ENCODE data around the gene FAM110D.

The FAM110D gene

DNA sequence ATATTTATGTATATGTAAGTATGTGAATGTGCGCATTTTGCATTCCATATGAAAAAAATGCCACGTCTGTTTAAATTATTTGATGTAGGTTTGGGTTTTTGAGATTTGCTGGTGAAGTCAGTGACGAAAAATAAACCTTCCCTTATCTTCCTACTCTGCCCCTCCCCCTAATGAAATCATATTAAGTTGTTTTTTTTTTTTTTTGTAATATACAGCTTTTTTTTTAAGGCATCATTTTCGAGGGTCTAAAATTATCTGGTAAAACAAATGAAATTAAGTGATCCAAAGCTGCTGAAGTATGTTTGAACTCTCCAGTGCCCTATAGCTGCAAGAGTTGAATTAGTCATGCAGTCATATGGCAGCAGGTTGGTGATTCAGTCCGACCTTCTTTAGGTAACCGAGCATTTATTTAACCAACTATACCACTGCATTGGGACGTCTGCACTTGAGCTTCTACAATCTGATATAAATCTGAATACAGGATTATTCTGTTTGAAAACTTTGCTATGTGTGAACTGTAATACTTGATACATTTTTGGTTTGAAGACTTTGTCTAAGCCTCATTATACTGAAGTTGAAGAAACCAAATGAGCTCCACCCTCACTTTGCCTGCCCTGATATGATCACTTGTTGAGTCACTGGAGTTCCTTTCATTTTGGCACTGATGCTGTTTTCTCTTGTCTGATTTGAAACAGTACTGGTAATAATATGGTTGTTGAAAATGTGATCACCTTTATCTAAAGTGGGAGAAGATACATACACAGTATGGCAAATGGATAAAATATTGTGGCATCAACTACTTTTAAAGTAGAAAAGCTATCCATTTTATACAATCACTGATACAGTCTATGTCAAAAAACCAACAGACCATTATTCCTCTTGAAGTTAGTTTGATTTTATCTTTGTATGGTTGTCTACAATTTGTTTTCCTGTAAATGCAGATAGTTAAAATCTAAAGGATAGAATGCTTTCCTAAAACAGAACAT lies 35.6 kb upstream of the FAM110D start:
- H3K4me3 ChIP-seq (ENCODE audit: low read length) = no peak overlapping the region
- H3K36me3 ChIP-seq (ENCODE audit: control insufficient read depth, low read depth, low read length) = peaks cover 4% of the 10 kb centered on the region
- no peaks in the 10 kb centered on the region for H3K9me3 ChIP-seq (ENCODE audit: control insufficient read depth, low read depth, low read length)
- H3K4me1 ChIP-seq (ENCODE audit: control insufficient read depth, low read depth, low read length) = no peaks in the 10 kb centered on the region
- H3K9ac ChIP-seq (ENCODE audit: low read length) = no peak overlapping the region
- H3K27me3 ChIP-seq (ENCODE audit: control insufficient read depth, insufficient read depth, low read length) = no peaks in the 10 kb centered on the region
- H3K27ac ChIP-seq (ENCODE audit: low read length) = no peak overlapping the region

DNA sequence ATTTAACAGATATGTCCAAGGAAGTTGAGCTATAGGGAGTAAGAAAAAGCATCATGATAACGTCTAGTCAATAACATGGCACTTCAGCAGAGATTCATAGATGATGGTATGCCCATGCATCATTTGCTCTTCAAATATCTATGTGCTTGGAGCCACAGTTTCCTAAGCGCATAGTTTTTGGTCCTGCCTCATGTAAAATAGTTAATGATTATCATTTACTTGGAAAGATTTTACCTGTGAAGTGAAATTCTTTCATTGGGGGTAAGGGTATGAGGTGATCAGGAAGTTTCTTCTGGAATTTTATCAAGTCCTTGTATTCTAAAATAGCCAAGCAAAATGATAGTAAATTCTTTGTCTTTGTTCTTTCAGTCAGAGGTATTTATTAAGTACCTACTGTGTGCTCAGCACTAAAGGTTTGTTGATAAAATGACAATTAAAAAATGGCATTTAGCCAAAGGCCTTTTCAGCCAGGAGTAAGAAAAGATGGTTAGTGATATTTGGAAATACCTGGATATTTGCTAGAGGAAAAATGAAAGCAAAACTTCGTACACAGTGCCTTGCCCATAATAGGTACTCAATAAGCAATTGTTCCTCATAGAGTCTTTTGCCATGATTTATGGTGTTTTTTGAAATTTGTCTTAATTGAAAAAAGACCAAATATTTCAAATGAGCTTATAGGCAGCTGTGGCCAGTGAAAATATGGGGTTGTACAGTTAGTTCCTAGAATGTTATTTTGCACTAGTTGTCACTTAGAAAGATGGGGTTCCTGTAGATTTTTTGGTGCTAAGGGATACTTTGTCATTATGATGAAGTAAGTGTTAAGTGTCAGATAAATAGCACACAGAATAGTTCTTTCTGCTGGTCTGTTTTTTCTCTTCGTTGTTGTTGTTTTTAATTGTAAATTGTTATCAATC lies 34.2 kb upstream of the FAM110D start:
- Histone ChIP-seq H3K36me3 (ENCODE audit: control insufficient read depth, low read depth, low read length) (peaks cover 4% of the 10 kb centered on the region), H3K9ac (ENCODE audit: low read length) (no peak overlapping the region)

DNA sequence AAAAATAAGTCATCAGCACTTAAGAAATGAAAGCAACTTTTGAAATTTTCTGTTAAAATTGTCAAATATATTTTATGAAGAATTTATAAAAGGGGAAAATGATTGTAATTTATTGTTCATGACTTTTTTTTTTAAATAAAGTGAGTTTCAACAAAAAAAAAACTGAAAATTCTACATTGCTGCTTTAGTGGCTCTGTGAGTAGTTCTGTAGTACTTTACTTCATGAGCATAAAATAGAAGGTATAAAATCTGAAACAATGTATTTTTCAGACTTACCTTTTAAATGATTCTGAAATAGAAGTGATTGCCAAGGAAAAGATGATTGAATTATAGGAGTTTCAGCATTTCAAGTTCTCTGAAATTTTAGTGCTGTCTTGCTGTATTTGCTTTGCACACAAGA lies 33.5 kb upstream of the FAM110D start:
- H3K27ac ChIP-seq (ENCODE audit: low read length) = no peak overlapping the region
- H3K9me3 ChIP-seq (ENCODE audit: control insufficient read depth, low read depth, low read length) = no peaks in the 10 kb centered on the region
- H3K27me3 ChIP-seq (ENCODE audit: control insufficient read depth, insufficient read depth, low read length) = no peaks in the 10 kb centered on the region
- H3K36me3 ChIP-seq (ENCODE audit: control insufficient read depth, low read depth, low read length) = peaks cover 4% of the 10 kb centered on the region
- no peak overlapping the region for H3K9ac ChIP-seq (ENCODE audit: low read length)
- no peak overlapping the region for H3K4me3 ChIP-seq (ENCODE audit: low read length)
- no peaks in the 10 kb centered on the region for H3K4me1 ChIP-seq (ENCODE audit: control insufficient read depth, low read depth, low read length)

More for the DNA sequence above, 34.2 kb upstream of the FAM110D start:
- H3K27ac ChIP-seq (ENCODE audit: low read length) = no peak overlapping the region
- no peaks in the 10 kb centered on the region for H3K9me3 ChIP-seq (ENCODE audit: control insufficient read depth, low read depth, low read length)
- H3K27me3 ChIP-seq (ENCODE audit: control insufficient read depth, insufficient read depth, low read length) = no peaks in the 10 kb centered on the region
- H3K4me3 ChIP-seq (ENCODE audit: low read length) = no peak overlapping the region
- no peaks in the 10 kb centered on the region for H3K4me1 ChIP-seq (ENCODE audit: control insufficient read depth, low read depth, low read length)

DNA sequence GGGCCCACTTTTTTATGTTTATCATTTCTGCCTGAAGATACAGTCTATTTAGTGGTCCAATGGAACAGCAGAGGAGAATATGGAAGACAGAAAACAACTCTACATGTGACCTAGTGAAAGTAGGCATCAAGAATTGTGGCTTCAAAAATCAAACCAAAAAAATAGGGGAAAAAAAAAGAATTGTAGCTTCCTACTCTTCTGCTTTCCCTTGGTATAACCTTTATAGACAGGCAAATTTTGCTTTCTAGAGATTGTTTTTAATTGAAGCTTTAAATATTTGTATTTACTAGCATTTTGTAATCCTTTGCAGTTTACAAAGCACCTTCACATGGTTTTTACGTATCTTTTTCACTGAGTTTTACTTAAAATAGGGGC lies 32.9 kb upstream of the FAM110D start:
- Histone ChIP-seq H3K9ac (ENCODE audit: low read length) (no peak overlapping the region), H3K36me3 (ENCODE audit: control insufficient read depth, low read depth, low read length) (peaks cover 4% of the 10 kb centered on the region), H3K27ac (ENCODE audit: low read length) (no peak overlapping the region), H3K9me3 (ENCODE audit: control insufficient read depth, low read depth, low read length) (no peaks in the 10 kb centered on the region), H3K27me3 (ENCODE audit: control insufficient read depth, insufficient read depth, low read length) (no peaks in the 10 kb centered on the region), H3K4me1 (ENCODE audit: control insufficient read depth, low read depth, low read length) (no peaks in the 10 kb centered on the region), H3K4me3 (ENCODE audit: low read length) (no peak overlapping the region)

DNA sequence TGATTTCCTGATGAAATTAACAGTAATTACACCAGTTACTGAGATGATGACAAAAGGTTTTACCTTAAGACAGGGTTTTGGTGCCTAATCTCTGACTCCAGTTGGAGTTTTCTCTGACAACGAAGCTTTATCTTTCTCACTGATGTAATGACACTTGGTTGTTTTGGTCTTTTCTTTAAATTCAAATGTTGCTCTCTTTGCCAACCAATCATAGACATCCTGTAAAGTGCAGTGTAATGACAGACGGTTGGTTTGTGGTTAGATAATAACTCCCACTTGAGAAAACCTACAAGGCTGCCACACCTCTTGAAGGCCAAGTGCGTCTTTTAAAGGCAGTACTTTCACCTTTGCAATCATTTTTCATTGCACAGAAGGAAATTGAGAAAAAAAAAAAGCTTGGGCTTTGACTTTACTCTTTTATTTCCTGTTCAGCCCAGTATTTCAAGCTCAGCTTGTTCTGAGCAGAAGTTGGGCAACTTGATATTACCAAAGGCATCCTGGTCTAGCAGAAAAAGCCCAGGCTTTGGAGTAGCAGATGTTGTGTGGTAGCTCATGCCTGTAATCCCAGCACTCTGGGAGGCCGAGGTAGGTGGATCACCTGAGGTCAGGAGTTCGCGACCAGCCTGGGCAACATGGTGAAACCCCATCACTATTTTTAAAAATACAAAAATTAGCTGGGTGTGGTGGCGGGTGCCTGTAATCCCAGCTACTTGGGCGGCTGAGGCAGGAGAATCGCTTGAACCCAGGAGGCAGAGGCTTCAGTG lies 32.4 kb upstream of the FAM110D start:
- no peak overlapping the region for H3K9ac ChIP-seq (ENCODE audit: low read length)
- no peak overlapping the region for H3K27ac ChIP-seq (ENCODE audit: low read length)
- H3K4me1 ChIP-seq (ENCODE audit: control insufficient read depth, low read depth, low read length) = no peaks in the 10 kb centered on the region
- no peak overlapping the region for H3K4me3 ChIP-seq (ENCODE audit: low read length)
- H3K9me3 ChIP-seq (ENCODE audit: control insufficient read depth, low read depth, low read length) = no peaks in the 10 kb centered on the region
- no peaks in the 10 kb centered on the region for H3K27me3 ChIP-seq (ENCODE audit: control insufficient read depth, insufficient read depth, low read length)
- peaks cover 4% of the 10 kb centered on the region for H3K36me3 ChIP-seq (ENCODE audit: control insufficient read depth, low read depth, low read length)

DNA sequence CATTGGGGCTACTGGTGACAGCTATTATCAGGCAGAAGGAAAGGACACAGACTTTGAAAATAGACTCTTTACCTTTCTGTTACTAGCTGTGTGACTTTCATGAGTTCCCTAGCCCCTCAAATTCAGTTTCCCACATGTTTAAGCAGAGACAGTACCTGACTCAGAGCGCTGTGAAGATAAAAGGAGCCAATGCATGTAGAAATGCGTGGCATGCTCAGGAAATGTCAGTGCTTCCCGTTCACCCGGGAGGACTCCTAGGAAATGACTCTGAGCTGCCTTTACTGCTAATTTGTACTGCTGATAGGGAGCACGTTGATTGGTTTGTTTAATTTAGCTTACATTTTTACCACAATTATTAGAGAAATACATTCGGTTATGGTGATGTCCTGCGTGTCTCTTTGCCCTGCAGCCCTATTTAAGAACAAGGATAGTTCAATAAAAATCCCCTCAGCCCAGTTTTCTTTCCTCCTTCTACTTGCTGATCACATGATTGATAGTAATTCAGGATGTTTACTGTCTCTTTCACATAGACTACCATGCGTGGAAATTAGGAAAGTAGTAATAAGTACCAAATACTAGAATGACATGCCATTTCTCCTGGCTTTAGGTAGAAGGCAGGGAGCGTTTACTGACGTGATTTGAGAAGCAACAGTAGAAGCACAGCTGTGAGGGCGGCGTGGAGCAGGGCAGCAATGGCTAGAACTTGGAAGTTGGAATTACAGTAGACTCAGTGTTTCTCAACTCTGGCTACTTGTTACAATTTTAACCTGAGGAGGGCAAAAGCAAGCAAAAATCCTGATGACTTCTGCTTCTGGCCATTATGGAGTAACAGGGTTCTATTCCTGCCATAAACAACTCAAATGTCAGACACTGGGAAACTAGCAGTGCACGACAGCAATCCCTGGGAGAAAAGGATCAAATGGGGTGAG lies 31.4 kb upstream of the FAM110D start:
- Histone ChIP-seq H3K27ac (ENCODE audit: low read length) (no peak overlapping the region), H3K4me1 (ENCODE audit: control insufficient read depth, low read depth, low read length) (no peaks in the 10 kb centered on the region), H3K9me3 (ENCODE audit: control insufficient read depth, low read depth, low read length) (no peaks in the 10 kb centered on the region), H3K36me3 (ENCODE audit: control insufficient read depth, low read depth, low read length) (peaks cover 1% of the 10 kb centered on the region), H3K9ac (ENCODE audit: low read length) (no peak overlapping the region), H3K4me3 (ENCODE audit: low read length) (no peak overlapping the region), H3K27me3 (ENCODE audit: control insufficient read depth, insufficient read depth, low read length) (no peaks in the 10 kb centered on the region)

DNA sequence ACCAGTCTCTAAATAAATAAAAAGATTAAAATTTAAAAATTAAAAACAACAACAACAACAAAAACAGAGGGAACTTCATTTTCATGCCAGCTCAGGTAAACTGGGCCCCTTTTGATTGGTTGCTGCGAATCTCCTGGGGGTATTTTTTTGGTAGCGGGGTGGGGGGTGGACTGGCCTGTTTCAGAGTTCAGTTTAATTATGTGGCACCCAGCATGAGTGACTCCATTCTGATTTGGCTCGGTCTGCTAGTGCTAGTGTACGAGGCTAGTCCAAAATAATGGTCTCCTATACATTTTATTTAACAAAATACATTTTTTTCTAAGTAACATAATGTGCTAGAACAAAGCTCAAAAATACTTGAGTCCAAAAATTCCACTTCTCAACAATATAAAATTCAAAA lies 29.1 kb upstream of the FAM110D start:
- H3K4me3 ChIP-seq (ENCODE audit: low read length) = no peak overlapping the region
- H3K4me1 ChIP-seq (ENCODE audit: control insufficient read depth, low read depth, low read length) = no peaks in the 10 kb centered on the region
- H3K9me3 ChIP-seq (ENCODE audit: control insufficient read depth, low read depth, low read length) = no peaks in the 10 kb centered on the region
- H3K9ac ChIP-seq (ENCODE audit: low read length) = no peak overlapping the region
- H3K36me3 ChIP-seq (ENCODE audit: control insufficient read depth, low read depth, low read length) = no peaks in the 10 kb centered on the region
- H3K27ac ChIP-seq (ENCODE audit: low read length) = no peak overlapping the region
- no peaks in the 10 kb centered on the region for H3K27me3 ChIP-seq (ENCODE audit: control insufficient read depth, insufficient read depth, low read length)

DNA sequence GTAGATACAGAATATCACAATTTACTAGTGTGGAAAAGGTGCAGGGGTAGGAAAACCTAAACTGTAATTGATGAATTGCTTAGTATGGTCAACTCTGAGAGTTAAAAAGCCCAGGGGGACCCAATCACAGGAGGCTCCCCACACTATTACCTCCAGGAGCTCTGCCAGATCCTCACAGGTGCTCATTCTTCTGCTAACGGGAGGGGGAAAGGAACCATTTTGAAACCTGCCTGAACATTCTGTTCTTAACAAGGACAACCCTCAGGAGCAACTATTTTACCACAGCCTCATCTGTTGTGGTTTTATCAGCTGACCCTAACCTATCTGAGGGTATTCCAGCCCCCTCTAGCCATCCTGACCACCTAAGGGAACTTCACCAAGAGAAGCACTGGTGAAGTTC lies 28.2 kb upstream of the FAM110D start:
- no peak overlapping the region for H3K9ac ChIP-seq (ENCODE audit: low read length)
- no peak overlapping the region for H3K4me3 ChIP-seq (ENCODE audit: low read length)

DNA sequence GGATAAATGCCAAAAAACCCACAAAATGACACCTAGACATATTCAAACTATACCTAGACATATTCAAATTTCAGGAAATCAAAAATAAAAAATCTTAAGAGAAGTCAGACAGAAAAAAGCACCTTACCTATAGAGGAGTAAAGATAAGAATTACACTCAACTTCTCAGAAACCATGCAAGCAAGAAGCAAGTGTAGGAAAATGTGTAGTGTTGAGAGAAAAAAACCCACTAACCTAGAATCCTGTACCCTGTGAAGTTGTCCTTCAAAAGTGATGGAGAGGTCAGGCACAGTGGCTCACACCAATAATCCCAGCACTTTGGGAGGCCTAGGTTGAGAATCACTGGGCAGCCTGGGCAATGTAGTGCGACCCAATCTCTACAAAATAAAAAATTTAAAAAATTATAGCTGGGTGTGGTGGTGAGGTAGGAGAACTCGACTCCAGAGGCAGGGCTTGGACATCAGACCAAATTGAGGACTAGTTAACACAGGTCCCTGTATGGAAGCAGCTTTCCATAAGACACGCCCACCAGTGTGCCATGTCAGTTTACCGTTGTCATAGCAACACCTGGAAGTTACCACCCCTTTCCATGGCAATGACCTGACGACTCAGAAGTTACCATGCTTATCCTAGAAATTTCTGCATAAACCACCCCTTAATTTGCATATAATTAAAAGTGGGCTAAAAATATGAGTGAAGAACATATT lies 26.6 kb upstream of the FAM110D start:
- Histone ChIP-seq H3K4me3 (ENCODE audit: low read length) (no peak overlapping the region), H3K27ac (ENCODE audit: low read length) (no peak overlapping the region), H3K9ac (ENCODE audit: low read length) (no peak overlapping the region), H3K36me3 (ENCODE audit: control insufficient read depth, low read depth, low read length) (no peaks in the 10 kb centered on the region), H3K9me3 (ENCODE audit: control insufficient read depth, low read depth, low read length) (no peaks in the 10 kb centered on the region), H3K27me3 (ENCODE audit: control insufficient read depth, insufficient read depth, low read length) (no peaks in the 10 kb centered on the region), H3K4me1 (ENCODE audit: control insufficient read depth, low read depth, low read length) (no peaks in the 10 kb centered on the region)

More for the DNA sequence above, 28.2 kb upstream of the FAM110D start:
- no peaks in the 10 kb centered on the region for H3K27me3 ChIP-seq (ENCODE audit: control insufficient read depth, insufficient read depth, low read length)
- H3K4me1 ChIP-seq (ENCODE audit: control insufficient read depth, low read depth, low read length) = no peaks in the 10 kb centered on the region
- H3K36me3 ChIP-seq (ENCODE audit: control insufficient read depth, low read depth, low read length) = no peaks in the 10 kb centered on the region
- H3K27ac ChIP-seq (ENCODE audit: low read length) = no peak overlapping the region
- H3K9me3 ChIP-seq (ENCODE audit: control insufficient read depth, low read depth, low read length) = no peaks in the 10 kb centered on the region

DNA sequence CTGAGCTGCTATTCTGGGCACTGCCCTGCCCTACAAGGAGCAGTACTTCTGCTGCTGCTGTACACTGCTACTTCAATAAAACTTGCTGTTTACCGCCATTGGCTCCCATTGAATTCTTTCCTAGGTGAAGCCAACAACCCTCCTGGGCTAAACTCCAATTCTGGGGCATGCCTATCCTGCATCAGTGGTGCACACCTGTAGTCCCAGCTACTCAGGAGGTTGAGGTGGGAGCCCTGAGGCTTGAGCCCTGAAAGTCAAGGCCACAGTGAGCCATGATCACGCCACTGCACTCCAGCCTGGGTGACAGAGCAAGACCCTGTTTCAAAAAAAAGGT lies 26.1 kb upstream of the FAM110D start:
- H3K27ac ChIP-seq (ENCODE audit: low read length) = no peak overlapping the region
- H3K4me3 ChIP-seq (ENCODE audit: low read length) = no peak overlapping the region
- H3K4me1 ChIP-seq (ENCODE audit: control insufficient read depth, low read depth, low read length) = no peaks in the 10 kb centered on the region
- H3K27me3 ChIP-seq (ENCODE audit: control insufficient read depth, insufficient read depth, low read length) = no peaks in the 10 kb centered on the region
- no peak overlapping the region for H3K9ac ChIP-seq (ENCODE audit: low read length)
- no peaks in the 10 kb centered on the region for H3K36me3 ChIP-seq (ENCODE audit: control insufficient read depth, low read depth, low read length)
- no peaks in the 10 kb centered on the region for H3K9me3 ChIP-seq (ENCODE audit: control insufficient read depth, low read depth, low read length)
